ENCODE data around the gene ATG5.

GRCh38 chr6:106243261-106243660 lies 82.3 kb downstream of the ATG5 start:
- TF ChIP-seq CTCF (conservative IDR thresholded peaks at IDR 0.05; ENCODE audit: low read depth in 2 of 2): no peak
- TF ChIP-seq JUNB (IDR thresholded peaks at IDR 0.05; ENCODE audit: unreplicated experiment): no peak
- TF ChIP-seq ETS1 (IDR thresholded peaks at IDR 0.05): no peak
- TF ChIP-seq ZNF114 (CRISPR knock-in tag; IDR thresholded peaks at IDR 0.05): no peak
- TF ChIP-seq EZH2phosphoT487 (IDR thresholded peaks at IDR 0.05; ENCODE audit: unreplicated experiment): no peak
- TF ChIP-seq STAT1 (IDR thresholded peaks at IDR 0.05; ENCODE audit: unreplicated experiment): no peak
- no peak for TF ChIP-seq POLR2AphosphoS5 (IDR thresholded peaks at IDR 0.05; ENCODE audit: low read depth)
